CD4-positive, alpha-beta T cell (primary cell): Measurements from ENCODE around the gene NOTCH1. TPM values are rescaled to one million over a fixed set of nuclear protein-coding genes. Genes with fewer than 3 reads are reported as not detected.

Source experiments
- ATAC-seq: fragments of 200-7000 bp; cut with Tn5 transposase; one replicate; pipeline ENCODE4 v1.10.0; 2022; ENCODE audit warnings: mild to moderate bottlenecking; ENCODE audit not compliant: poor library complexity
- CTCF ChIA-PET: fragments of 350-600 bp; sonication (Branson Sonifier 250); formaldehyde crosslinking; loops from one replicate; lab custom pipeline; 2021; ENCODE audit warnings: antibody characterized with exemption, inconsistent platforms; lab: Charles Lee
- POLR2A ChIA-PET: fragments of 350-600 bp; sonication (Branson Sonifier 250); formaldehyde crosslinking; loops from one replicate; lab custom pipeline; 2021; ENCODE audit warnings: antibody characterized with exemption, inconsistent platforms; lab: Charles Lee
- DNase-seq, 14 experiments: peaks; one replicate each; pipeline ENCODE4 v3.0.0-alpha.2; 2013 to 2020; ENCODE audit warnings: mixed read lengths in 2 of 14
- H3K27ac ChIP-seq, 2 donors: one replicate each; pipeline versions ENCODE4 v1.5.1 to v1.7.0; 2013; ENCODE audit warnings: low read length in 2 of 2, low read depth in 1 of 2, mild to moderate bottlenecking in 1 of 2
- H3K27me3 ChIP-seq, 2 experiments: 1 replicate in 1 of 2; 2 replicates in 1 of 2; pipeline versions ENCODE4 v1.6.1 to v1.7.0; 2013; ENCODE audit warnings: low read length in 2 of 2, control low read depth in 1 of 2, mild to moderate bottlenecking in 1 of 2, moderate library complexity in 1 of 2; ENCODE audit not compliant: insufficient read depth in 2 of 2, control insufficient read depth in 1 of 2
- H3K36me3 ChIP-seq: one replicate; pipeline ENCODE4 v1.6.1; 2013; ENCODE audit warnings: low read length, control low read depth; ENCODE audit not compliant: insufficient read depth
- H3K4me1 ChIP-seq: one replicate; pipeline ENCODE4 v1.6.1; 2013; ENCODE audit warnings: low read length, control low read depth; ENCODE audit not compliant: insufficient read depth
- H3K4me3 ChIP-seq: one replicate; pipeline ENCODE4 v1.5.1; 2013; ENCODE audit warnings: mild to moderate bottlenecking, low read length, moderate library complexity
- H3K9me3 ChIP-seq, 2 experiments: 1 replicate in 1 of 2; 2 replicates in 1 of 2; pipeline versions ENCODE4 v1.6.1 to v1.7.0; 2013; ENCODE audit warnings: low read length in 2 of 2, mild to moderate bottlenecking in 2 of 2, control low read depth in 1 of 2, moderate library complexity in 1 of 2; ENCODE audit not compliant: control insufficient read depth in 1 of 2, insufficient read depth in 1 of 2
- H3K27ac Mint-ChIP-seq: one replicate; pipeline ENCODE4 v1.8.0; 2020; ENCODE audit warnings: mixed read lengths
- H3K27me3 Mint-ChIP-seq: one replicate; pipeline ENCODE4 v1.8.0; 2021; ENCODE audit warnings: mixed read lengths
- H3K36me3 Mint-ChIP-seq: one replicate; pipeline ENCODE4 v1.8.0; 2021; ENCODE audit warnings: low read depth, mixed read lengths
- H3K4me1 Mint-ChIP-seq: one replicate; pipeline ENCODE4 v1.8.0; 2021; ENCODE audit warnings: low read depth, mixed read lengths
- H3K4me3 Mint-ChIP-seq: one replicate; pipeline ENCODE4 v1.8.0; 2020; ENCODE audit warnings: mild to moderate bottlenecking, mixed read lengths
- H3K9me3 Mint-ChIP-seq: one replicate; pipeline ENCODE4 v1.8.0; 2020; ENCODE audit warnings: mixed read lengths
- intact Hi-C, 2 experiments: fragments of 100-400 bp; cut with DNase I in 1 of 2; cut with micrococcal nuclease in 1 of 2; formaldehyde crosslinking; loops; one replicate each; pipeline versions ENCODE4 v1.15.1 to v1.9.0; 2023 to 2025; cut with DNase I, micrococcal nuclease
- total RNA-seq, 174 experiments: library from RNA in 2 of 174; stranded (reverse) in 2 of 174; gene quantifications; one replicate each; pipeline ENCODE4 v1.2.3 and lab custom pipeline; 2021 to 2026
- TF ChIP-seq, protein P1 (sequence below): fragments of 200-600 bp; IDR thresholded peaks from one replicate; pipeline ENCODE4 v1.8.0; 2022; ENCODE audit warnings: antibody characterized with exemption, mild to moderate bottlenecking

Gene NOTCH1
- total RNA-seq, 2 experiments from 2014 or later: 30.8 to 34.2 TPM

DNA sequence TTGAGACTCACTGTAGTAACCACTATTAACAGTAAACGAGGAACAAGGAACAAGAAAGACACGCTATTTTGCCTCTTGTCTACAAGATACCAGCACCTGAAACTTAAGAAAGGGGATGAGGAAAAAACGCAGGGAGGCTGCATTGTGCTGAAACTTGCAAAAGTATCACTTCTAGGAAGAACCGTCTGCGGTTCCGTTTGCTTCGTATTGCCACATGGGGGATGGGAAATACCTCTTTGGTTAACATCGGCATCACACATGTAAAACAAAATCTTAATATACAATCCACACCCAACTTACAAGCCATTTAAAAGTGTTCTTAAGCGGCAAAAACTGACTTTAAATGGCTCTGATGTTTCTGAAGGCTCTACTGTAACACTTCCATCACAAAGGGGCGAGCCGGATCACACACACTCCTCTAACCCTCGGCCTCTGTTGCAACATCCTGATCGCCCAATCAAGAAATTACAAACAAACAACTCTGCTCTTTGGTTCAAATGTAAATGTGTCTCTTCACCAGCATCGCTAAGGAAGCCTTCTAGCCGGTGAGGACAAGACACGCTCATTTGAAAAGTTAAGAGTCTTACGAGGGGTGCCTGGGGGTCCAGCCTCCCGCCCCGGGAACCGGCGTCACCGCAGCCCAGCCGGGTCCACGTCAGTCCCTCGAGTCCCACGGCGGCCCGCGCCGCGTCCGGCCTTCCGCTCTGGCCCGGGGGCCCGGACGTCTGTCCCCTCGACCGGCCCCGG, 63.6 kb downstream of the NOTCH1 start:
- intact Hi-C loops: loop anchor here (2.0 to 10.0 kb wide), 5 partner anchors 65 to 605 kb away; partner anchors contain the start of genes MAN1B1 (in 1 of the 2), NOTCH1 (in 1 of the 2), QSOX2 (in 1 of the 2) and SNAPC4 (in 1 of the 2)
- CTCF ChIA-PET: no interaction called here
- Histone ChIP-seq H3K27me3 (no peaks in the 10 kb centered on the region), H3K4me3 (peak overlapping the region; percentile 63), H3K4me1 (peaks cover 36% of the 10 kb centered on the region), H3K36me3 (peaks cover 19% of the 10 kb centered on the region), H3K27ac (peak overlapping the region; percentile 87 to 97), H3K9me3 (no peaks in the 10 kb centered on the region)
- POLR2A ChIA-PET: no interaction called here
- peak overlapping the region; percentile 99 for H3K27ac Mint-ChIP-seq
- H3K27me3 Mint-ChIP-seq: no peaks in the 10 kb centered on the region
- H3K4me1 Mint-ChIP-seq: peaks cover 56% of the 10 kb centered on the region
- peaks cover 47% of the 10 kb centered on the region for H3K36me3 Mint-ChIP-seq
- H3K4me3 Mint-ChIP-seq: peak overlapping the region; percentile 95
- TF ChIP-seq, protein P1, sequence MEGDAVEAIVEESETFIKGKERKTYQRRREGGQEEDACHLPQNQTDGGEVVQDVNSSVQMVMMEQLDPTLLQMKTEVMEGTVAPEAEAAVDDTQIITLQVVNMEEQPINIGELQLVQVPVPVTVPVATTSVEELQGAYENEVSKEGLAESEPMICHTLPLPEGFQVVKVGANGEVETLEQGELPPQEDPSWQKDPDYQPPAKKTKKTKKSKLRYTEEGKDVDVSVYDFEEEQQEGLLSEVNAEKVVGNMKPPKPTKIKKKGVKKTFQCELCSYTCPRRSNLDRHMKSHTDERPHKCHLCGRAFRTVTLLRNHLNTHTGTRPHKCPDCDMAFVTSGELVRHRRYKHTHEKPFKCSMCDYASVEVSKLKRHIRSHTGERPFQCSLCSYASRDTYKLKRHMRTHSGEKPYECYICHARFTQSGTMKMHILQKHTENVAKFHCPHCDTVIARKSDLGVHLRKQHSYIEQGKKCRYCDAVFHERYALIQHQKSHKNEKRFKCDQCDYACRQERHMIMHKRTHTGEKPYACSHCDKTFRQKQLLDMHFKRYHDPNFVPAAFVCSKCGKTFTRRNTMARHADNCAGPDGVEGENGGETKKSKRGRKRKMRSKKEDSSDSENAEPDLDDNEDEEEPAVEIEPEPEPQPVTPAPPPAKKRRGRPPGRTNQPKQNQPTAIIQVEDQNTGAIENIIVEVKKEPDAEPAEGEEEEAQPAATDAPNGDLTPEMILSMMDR: no peak
- ATAC-seq: no peak
- peak in 8 of 14 experiments; percentile 7 to 67 (median 22) for DNase-seq
- no peaks in the 10 kb centered on the region for H3K9me3 Mint-ChIP-seq

DNA sequence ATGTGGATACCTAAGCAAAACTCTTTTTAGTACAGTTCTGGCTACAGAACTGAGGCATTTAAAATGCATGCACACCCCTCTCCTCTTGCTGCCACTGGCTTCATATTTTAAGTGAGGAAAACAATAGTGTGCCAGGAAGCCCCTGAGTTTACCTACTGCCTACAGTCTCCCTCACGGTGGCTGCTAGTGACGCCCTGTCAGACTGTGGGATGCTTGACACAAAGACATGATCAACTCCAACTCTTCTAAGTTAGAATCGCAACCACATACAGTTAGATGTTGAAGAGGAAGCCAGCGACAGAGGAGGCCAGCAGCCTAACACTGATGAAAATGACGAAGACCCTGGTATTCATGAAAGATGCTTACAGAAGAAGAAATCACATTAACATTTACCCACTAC, 64.3 kb downstream of the NOTCH1 start:
- Histone ChIP-seq H3K27ac (peak overlapping the region; percentile 87 to 97), H3K9me3 (no peaks in the 10 kb centered on the region), H3K27me3 (no peaks in the 10 kb centered on the region), H3K36me3 (peaks cover 26% of the 10 kb centered on the region), H3K4me3 (peak overlapping the region; percentile 63), H3K4me1 (peaks cover 36% of the 10 kb centered on the region)
- Mint-ChIP-seq H3K9me3 (no peaks in the 10 kb centered on the region), H3K27me3 (no peaks in the 10 kb centered on the region), H3K4me3 (peak overlapping the region; percentile 95), H3K4me1 (peaks cover 56% of the 10 kb centered on the region), H3K36me3 (peaks cover 54% of the 10 kb centered on the region), H3K27ac (peak overlapping the region; percentile 99)
- POLR2A ChIA-PET: no interaction called here
- intact Hi-C loops: loop anchor here (2.0 to 10.0 kb wide), 5 partner anchors 39 to 606 kb away; partner anchors contain the start of genes MAN1B1 (in 1 of the 2), NOTCH1 (in 1 of the 2) and QSOX2 (in 1 of the 2)
- CTCF ChIA-PET: no interaction called here
- DNase-seq: peak in 1 of 14 experiments; percentile 19
- no peak for ATAC-seq
- TF ChIP-seq, protein P1: no peak

DNA sequence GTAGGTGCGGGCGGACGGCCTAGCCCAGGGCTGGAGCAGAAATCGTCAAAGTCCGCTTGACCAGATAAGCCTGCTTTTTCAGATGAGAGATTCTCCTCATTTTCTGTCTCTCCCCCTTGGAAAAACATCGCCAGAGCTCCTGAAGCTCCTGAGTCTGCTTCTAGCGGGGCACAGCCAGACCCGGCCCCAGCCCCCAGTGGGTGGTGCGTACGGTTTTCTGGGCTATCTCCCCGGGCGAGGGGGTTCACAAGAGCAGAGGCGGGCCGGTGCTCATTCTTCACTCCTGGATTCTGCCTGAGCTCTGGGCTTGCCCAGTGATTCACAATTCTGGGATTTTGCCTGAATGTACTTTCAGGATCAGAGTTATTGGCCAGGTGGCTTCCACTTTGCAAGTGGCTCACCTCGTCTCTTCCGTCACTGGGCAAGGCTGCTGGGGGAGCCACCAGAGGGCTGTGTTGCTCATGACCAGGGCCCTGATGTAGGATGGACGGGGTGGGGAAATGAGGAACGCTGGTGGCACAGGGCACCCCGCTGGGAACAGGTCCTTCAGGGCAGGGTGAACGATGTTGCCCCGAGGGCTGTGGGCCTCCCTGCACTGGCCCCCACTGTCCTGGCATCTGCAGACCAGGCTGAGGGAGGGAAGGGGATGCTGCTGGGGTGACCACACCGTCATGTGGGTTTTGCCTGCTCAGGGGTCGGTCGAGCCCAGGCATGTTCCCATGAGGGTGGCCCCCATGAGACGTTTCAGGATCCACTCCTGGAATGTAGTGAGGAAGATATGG, 69.3 kb downstream of the NOTCH1 start:
- Histone ChIP-seq H3K4me3 (no peak overlapping the region), H3K4me1 (peaks cover 14% of the 10 kb centered on the region), H3K27ac (no peak overlapping the region), H3K27me3 (no peaks in the 10 kb centered on the region), H3K36me3 (peaks cover 76% of the 10 kb centered on the region), H3K9me3 (no peaks in the 10 kb centered on the region)
- no peak overlapping the region for H3K4me3 Mint-ChIP-seq
- no peak overlapping the region for H3K27ac Mint-ChIP-seq
- DNase-seq (no peak), ATAC-seq (no peak)
- POLR2A ChIA-PET: no interaction called here
- CTCF ChIA-PET: no interaction called here
- intact Hi-C loops: loop anchor here in 1 of 2 experiments (2.0 kb wide), 1 partner anchor 20 kb away; no protein-coding TSS in a partner anchor
- TF ChIP-seq, protein P1: no peak
- H3K9me3 Mint-ChIP-seq: no peaks in the 10 kb centered on the region
- H3K4me1 Mint-ChIP-seq: peaks cover 31% of the 10 kb centered on the region
- peaks cover 79% of the 10 kb centered on the region for H3K36me3 Mint-ChIP-seq
- H3K27me3 Mint-ChIP-seq: no peaks in the 10 kb centered on the region
